ENCODE results near the gene URAD. TPM values are rescaled to one million over a fixed set of nuclear protein-coding genes. Genes with fewer than 3 reads are reported as not detected.

URAD gene
- total RNA-seq, 1 donor from 2014 or later, result not detected

- no peak for DNase-seq (ENCODE audit: low read depth)
Measured at GRCh38 chr13:27980280-27980998, 8.1 kb downstream of the URAD start.

GRCh38 chr13:27979765-27980279, 8.7 kb downstream of the URAD start:
- no peaks in the 10 kb centered on the region for H3K36me3 ChIP-seq (ENCODE audit: insufficient read depth, low read length)
- H3K27ac ChIP-seq (ENCODE audit: low read depth, low read length), result no peak overlapping the region
- no peak overlapping the region for H3K9ac ChIP-seq (ENCODE audit: low read length)
- peaks cover 15% of the 10 kb centered on the region for H3K9me3 Mint-ChIP-seq (ENCODE audit: unreplicated experiment)
- peaks cover 77% of the 10 kb centered on the region for H3K27me3 ChIP-seq (ENCODE audit: insufficient read depth, low read length)
- H3K4me3 ChIP-seq (ENCODE audit: insufficient read depth, low read depth, low read length), result no peak overlapping the region
- no peak overlapping the region for H3K4me3 Mint-ChIP-seq (ENCODE audit: unreplicated experiment)
- H3K4me1 ChIP-seq (ENCODE audit: insufficient read depth, low read length), result no peaks in the 10 kb centered on the region
- H2AFZ ChIP-seq (ENCODE audit: low read depth, low read length), result no peak overlapping the region
- DNase-seq (ENCODE audit: low read depth) (no peak), FAIRE-seq (no peak)
- H3K4me2 ChIP-seq (ENCODE audit: low read length), result no peak overlapping the region
- H3K79me2 ChIP-seq (ENCODE audit: insufficient read depth, low read length), result no peaks in the 10 kb centered on the region
- no peaks in the 10 kb centered on the region for H3K9me3 ChIP-seq (ENCODE audit: insufficient read depth, low read depth, low read length)
- peaks cover 86% of the 10 kb centered on the region for H3K27me3 Mint-ChIP-seq (ENCODE audit: low read depth, unreplicated experiment)
- peak overlapping the region; percentile 48 for H3K27ac Mint-ChIP-seq (ENCODE audit: unreplicated experiment)
- no peak for TF ChIP-seq CTCF (IDR thresholded peaks at IDR 0.05; ENCODE audit: insufficient read depth, low read depth, low read length)
- TF ChIP-seq EZH2 (IDR thresholded peaks at IDR 0.05; ENCODE audit: insufficient read depth, low read length), result no peak
- H3K36me3 Mint-ChIP-seq (ENCODE audit: low read depth, unreplicated experiment), result no peaks in the 10 kb centered on the region
- H4K20me1 ChIP-seq (ENCODE audit: insufficient read depth, low read length), result no peaks in the 10 kb centered on the region
- H3K4me1 Mint-ChIP-seq (ENCODE audit: low read depth, unreplicated experiment), result peaks cover 3% of the 10 kb centered on the region

More at GRCh38 chr13:27980280-27980998, 8.1 kb downstream of the URAD start:
- no peaks in the 10 kb centered on the region for H3K9me3 ChIP-seq (ENCODE audit: insufficient read depth, low read depth, low read length)
- no peak overlapping the region for H3K4me2 ChIP-seq (ENCODE audit: low read length)
- Mint-ChIP-seq H3K4me3 (ENCODE audit: unreplicated experiment) (no peak overlapping the region), H3K27ac (ENCODE audit: unreplicated experiment) (no peak overlapping the region), H3K4me1 (ENCODE audit: low read depth, unreplicated experiment) (peaks cover 3% of the 10 kb centered on the region), H3K36me3 (ENCODE audit: low read depth, unreplicated experiment) (no peaks in the 10 kb centered on the region), H3K27me3 (ENCODE audit: low read depth, unreplicated experiment) (peaks cover 80% of the 10 kb centered on the region), H3K9me3 (ENCODE audit: unreplicated experiment) (peaks cover 15% of the 10 kb centered on the region)
- no peak overlapping the region for H3K27ac ChIP-seq (ENCODE audit: low read depth, low read length)
- H3K4me1 ChIP-seq (ENCODE audit: insufficient read depth, low read length), result no peaks in the 10 kb centered on the region
- no peak overlapping the region for H3K4me3 ChIP-seq (ENCODE audit: insufficient read depth, low read depth, low read length)
- no peak for FAIRE-seq
- H3K79me2 ChIP-seq (ENCODE audit: insufficient read depth, low read length), result no peaks in the 10 kb centered on the region
- TF ChIP-seq EZH2 (IDR thresholded peaks at IDR 0.05; ENCODE audit: insufficient read depth, low read length) (peak; percentile 87), CTCF (IDR thresholded peaks at IDR 0.05; ENCODE audit: insufficient read depth, low read depth, low read length) (no peak)
- no peak overlapping the region for H3K9ac ChIP-seq (ENCODE audit: low read length)
- no peaks in the 10 kb centered on the region for H3K36me3 ChIP-seq (ENCODE audit: insufficient read depth, low read length)
- peaks cover 71% of the 10 kb centered on the region for H3K27me3 ChIP-seq (ENCODE audit: insufficient read depth, low read length)
- no peaks in the 10 kb centered on the region for H4K20me1 ChIP-seq (ENCODE audit: insufficient read depth, low read length)
- no peak overlapping the region for H2AFZ ChIP-seq (ENCODE audit: low read depth, low read length)
